Midbrain (tissue), 1 donor: ENCODE data around the gene SLC22A2.
A peak's percentile ranks its signal among the peaks of the same experiment; 100 is the strongest.
"Not testable (repeated sequence)": the region's sequence is repeated elsewhere in the genome, so short reads cannot be mapped to it uniquely, and the experiment has no call there.

Experiments
- DNase-seq: peaks from one replicate; lab custom pipeline; 2025; lab: John Stamatoyannopoulos, UW

Gene SLC22A2

DNA sequence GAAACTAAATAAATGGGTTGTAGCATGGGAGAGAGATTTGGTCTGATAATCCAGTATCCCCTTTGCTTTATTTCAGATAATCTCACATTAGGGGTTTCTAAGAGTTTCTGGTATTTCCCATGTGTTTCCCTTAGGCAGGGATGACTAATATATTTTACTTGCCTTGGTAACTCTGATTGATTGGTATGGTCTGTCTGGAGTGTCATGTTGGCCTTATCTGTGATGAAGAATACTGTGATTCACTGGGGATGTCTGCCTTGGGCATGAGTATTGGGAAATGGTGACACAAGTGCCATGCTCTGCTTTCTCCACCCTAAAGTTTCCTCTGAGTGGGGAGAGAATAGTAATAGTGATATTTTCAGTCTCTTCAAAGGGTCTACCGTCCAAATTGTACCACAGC is 10.1 kb downstream of the SLC22A2 start:
- DNase-seq, result no peak

GRCh38 chr6:160247457-160247883 is 11.2 kb downstream of the SLC22A2 start:
- no peak for DNase-seq

GRCh38 chr6:160240691-160241084 is 17.9 kb downstream of the SLC22A2 start:
- no peak for DNase-seq

GRCh38 chr6:160239929-160240690 is 18.5 kb downstream of the SLC22A2 start:
- no peak for DNase-seq

- no peak for DNase-seq
These were observed 19.6 kb downstream of the SLC22A2 start for GRCh38 chr6:160238761-160239751.

GRCh38 chr6:160238278-160238711 is 20.3 kb downstream of the SLC22A2 start:
- DNase-seq, result no peak

GRCh38 chr6:160237597-160238275 is 20.9 kb downstream of the SLC22A2 start:
- not testable (repeated sequence) for DNase-seq

DNA sequence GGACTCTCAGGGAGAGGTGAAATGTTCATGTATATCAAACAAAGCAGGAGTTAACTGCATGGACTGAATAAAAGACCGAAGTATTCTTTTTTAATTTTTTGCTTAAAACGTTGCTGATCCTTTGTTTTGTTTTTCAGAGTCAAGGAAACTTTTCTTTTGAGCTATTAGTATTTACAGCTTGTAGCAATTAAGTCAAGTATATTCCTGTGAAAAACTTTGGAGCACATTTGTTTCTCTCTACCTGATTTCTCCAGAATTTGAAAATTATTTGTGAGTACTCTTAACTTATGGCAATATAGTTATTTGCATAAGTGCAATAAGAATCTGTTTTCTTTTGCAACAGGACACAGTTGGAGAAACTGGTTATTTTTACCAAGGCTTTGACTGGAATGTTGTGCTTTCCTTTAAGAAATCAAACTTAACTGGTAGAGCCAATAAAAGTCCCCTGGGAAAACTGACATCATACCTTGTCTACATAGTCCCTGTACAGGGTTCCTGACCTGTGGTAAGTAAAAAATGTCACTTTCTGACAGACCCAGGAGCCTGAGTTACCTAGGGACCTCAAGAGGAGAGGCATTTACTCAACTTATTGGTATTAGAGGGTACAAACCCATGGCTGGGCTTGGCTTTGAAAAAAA is 22.3 kb downstream of the SLC22A2 start:
- DNase-seq, result not testable (repeated sequence)

GRCh38 chr6:160233950-160234640 is 24.5 kb downstream of the SLC22A2 start:
- DNase-seq, result not testable (repeated sequence)

- no peak for DNase-seq
These were observed 30.9 kb downstream of the SLC22A2 start for GRCh38 chr6:160227769-160228161.

GRCh38 chr6:160227038-160227768 is 31.4 kb downstream of the SLC22A2 start:
- no peak for DNase-seq

- no peak for DNase-seq
These were observed 32.5 kb downstream of the SLC22A2 start for GRCh38 chr6:160226118-160226591.

DNA sequence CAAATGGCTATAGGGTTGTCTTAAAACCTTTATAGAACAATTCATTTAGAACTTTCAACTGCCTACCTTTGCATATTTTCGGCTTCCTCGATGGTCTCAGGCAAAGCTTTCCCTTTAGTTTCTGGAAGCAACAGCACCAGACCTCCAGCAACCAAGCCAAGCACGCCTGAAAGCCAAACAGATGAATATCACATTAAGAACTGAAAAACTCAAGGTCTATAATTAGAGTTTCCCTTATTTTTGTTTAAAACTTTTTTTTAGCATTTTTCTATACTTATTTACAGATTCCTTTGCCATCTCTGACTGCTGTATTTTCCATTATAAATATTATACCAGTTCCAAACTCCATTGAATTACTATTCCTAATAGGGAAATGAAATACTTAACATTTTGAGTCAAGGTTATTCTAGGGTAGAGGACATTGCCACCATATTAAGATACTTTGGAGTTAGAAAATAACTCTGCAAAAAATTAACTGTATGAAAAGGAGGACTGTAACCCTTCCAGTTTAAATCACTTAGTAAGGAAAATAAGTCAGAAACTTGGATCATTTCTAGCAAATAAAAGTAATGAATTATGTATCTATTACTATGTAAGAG is 33.9 kb downstream of the SLC22A2 start:
- no peak for DNase-seq

GRCh38 chr6:160222491-160222890 is 36.1 kb downstream of the SLC22A2 start:
- DNase-seq, result no peak

GRCh38 chr6:160221918-160222317 is 36.7 kb downstream of the SLC22A2 start:
- no peak for DNase-seq

GRCh38 chr6:160221423-160221822 is 37.2 kb downstream of the SLC22A2 start:
- peak; percentile 1 for DNase-seq

DNA sequence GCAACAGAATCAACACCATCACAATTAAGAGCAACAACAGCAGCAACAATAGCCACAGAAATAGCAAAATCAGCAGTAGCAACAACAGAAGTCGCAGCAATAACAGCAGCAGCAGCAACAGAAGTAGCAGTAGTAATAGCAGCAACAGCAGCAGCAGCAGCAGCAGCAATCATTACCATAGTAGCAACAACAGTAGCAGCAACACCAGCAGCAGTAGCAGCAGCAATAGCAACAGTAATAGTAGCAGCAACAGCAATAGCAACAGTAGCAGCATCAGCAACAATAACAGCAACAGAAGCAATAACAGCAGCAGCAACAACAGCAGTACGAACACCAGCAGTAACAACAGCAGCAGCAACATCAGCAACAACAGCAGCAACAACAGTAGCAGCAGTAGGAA is 39.8 kb downstream of the SLC22A2 start:
- no peak for DNase-seq

DNA sequence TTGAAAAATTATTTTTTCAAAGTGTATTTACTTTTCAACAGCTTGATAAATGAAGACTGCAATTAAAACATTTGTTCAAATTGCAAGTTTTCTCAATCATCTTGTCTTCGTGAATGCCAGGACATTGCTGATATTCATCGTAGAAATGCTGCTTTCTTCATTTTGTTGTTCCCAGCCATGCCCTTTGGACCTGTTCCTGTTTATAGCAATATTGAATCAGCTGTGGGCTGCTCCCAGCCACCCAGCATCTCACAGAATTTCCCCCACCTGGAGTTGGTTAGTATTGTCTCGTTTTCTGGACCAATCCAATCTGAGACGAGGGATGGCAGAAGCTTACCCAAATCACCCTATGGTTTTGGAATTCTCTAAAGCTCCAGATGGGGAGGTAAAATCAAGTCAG is 40.8 kb downstream of the SLC22A2 start:
- no peak for DNase-seq

DNA sequence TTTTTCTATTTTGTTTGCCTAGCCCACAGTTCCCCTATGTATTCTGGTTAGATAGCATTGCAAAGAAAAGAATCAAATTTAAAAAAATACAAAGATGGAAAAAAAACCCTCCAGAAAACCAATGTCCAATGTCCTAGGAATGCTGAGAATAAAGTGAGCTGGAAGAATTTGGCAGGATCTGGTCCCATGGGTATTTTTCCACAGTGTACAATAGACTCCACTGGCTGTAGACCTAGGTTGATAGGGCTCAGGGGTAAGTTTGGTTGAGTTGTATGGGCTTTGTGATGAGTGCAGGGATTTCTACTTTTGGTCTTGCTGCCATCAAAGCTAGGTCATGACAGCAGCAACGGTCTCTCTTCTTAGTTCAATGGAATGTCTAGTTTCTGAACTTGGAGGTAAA is 41.5 kb downstream of the SLC22A2 start:
- DNase-seq, result no peak

DNA sequence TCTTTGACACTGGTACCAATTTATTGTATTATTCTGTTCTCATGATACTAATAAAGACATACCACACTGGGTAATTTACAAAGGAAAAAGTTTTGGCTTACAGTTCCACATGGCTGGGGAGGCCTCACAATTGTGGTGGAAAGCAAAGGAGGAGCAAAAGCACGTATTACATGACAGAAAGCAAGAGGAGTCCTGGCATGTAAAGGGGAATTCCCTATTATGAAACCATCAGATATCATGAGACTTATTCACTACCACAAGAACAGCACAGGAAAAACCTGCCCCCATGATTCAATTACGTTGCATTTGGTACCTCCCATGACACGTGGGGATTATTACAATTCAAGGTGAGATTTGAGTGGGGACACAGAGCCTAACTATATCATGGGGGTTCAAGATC is 43.4 kb downstream of the SLC22A2 start:
- DNase-seq, result no peak
